Type B pancreatic cell (in vitro differentiated cells): ENCODE results near the gene VSTM5. TPM values are rescaled to one million over a fixed set of nuclear protein-coding genes. Genes with fewer than 3 reads are reported as not detected.

ENCODE experiments used
- DNase-seq: peaks from one replicate; pipeline ENCODE4 v3.0.0; 2021; ENCODE audit warnings: mixed read lengths; ENCODE audit not compliant: unreplicated experiment; ENCODE audit errors: extremely low spot score
- H3K27ac Mint-ChIP-seq: 2 replicates; pipeline ENCODE4 v1.8.0; 2021; ENCODE audit warnings: mild to moderate bottlenecking, mixed read lengths
- H3K27me3 Mint-ChIP-seq: 2 replicates; pipeline ENCODE4 v1.8.0; 2021; ENCODE audit warnings: mixed read lengths
- H3K36me3 Mint-ChIP-seq: 2 replicates; pipeline ENCODE4 v1.8.0; 2021; ENCODE audit warnings: mixed read lengths
- H3K4me1 Mint-ChIP-seq: one replicate; pipeline ENCODE4 v1.8.0; 2021; ENCODE audit warnings: mixed read lengths; ENCODE audit not compliant: unreplicated experiment
- H3K4me3 Mint-ChIP-seq: 2 replicates; pipeline ENCODE4 v1.8.0; 2021; ENCODE audit warnings: mild to moderate bottlenecking, mixed read lengths
- H3K9me3 Mint-ChIP-seq: 2 replicates; pipeline ENCODE4 v1.8.0; 2021; ENCODE audit warnings: mixed read lengths
- total RNA-seq: library from RNA; stranded (reverse); gene quantifications from 2 replicates; pipeline ENCODE4 v1.2.1, GENCODE V29; 2021; ENCODE audit warnings: low replicate concordance
- TF ChIP-seq, protein P1 (sequence below): fragments of 200-600 bp; sonication (generic); conservative IDR thresholded peaks from 2 replicates; pipeline ENCODE4 v1.5.0; 2021; ENCODE audit warnings: antibody characterized with exemption, mild to moderate bottlenecking

Gene VSTM5
- total RNA-seq, 1 donor from 2014 or later = not detected

DNA sequence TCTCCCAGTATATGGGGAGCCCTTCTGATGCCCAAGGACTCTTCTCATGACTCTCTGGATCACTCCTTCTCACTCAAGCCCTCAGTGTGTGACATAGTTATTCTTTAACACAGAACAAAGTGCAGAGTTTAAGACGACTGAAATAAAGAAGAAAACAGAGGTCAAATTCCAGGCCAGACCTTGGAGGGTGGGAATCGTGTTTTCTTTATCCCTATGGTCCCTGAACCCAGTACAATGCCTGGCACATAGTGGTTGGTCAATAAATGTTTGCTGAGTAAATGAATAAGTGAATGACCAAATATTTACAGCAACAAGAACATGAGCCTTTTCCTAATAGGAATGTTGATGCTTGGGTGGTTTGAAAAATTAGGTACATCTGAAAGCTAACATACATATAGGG lies 28.8 kb downstream of the VSTM5 start:
- no peaks in the 10 kb centered on the region for H3K9me3 Mint-ChIP-seq
- peaks cover 17% of the 10 kb centered on the region for H3K4me1 Mint-ChIP-seq
- DNase-seq = no peak
- H3K36me3 Mint-ChIP-seq = peaks cover 9% of the 10 kb centered on the region
- no peaks in the 10 kb centered on the region for H3K27me3 Mint-ChIP-seq
- no peak overlapping the region for H3K4me3 Mint-ChIP-seq
- no peak overlapping the region for H3K27ac Mint-ChIP-seq
- TF ChIP-seq, protein P1, sequence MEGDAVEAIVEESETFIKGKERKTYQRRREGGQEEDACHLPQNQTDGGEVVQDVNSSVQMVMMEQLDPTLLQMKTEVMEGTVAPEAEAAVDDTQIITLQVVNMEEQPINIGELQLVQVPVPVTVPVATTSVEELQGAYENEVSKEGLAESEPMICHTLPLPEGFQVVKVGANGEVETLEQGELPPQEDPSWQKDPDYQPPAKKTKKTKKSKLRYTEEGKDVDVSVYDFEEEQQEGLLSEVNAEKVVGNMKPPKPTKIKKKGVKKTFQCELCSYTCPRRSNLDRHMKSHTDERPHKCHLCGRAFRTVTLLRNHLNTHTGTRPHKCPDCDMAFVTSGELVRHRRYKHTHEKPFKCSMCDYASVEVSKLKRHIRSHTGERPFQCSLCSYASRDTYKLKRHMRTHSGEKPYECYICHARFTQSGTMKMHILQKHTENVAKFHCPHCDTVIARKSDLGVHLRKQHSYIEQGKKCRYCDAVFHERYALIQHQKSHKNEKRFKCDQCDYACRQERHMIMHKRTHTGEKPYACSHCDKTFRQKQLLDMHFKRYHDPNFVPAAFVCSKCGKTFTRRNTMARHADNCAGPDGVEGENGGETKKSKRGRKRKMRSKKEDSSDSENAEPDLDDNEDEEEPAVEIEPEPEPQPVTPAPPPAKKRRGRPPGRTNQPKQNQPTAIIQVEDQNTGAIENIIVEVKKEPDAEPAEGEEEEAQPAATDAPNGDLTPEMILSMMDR = no peak

GRCh38 chr11:93820847-93821246 lies 29.6 kb downstream of the VSTM5 start:
- no peaks in the 10 kb centered on the region for H3K9me3 Mint-ChIP-seq
- no peak for DNase-seq
- no peaks in the 10 kb centered on the region for H3K27me3 Mint-ChIP-seq
- peaks cover 17% of the 10 kb centered on the region for H3K4me1 Mint-ChIP-seq
- H3K4me3 Mint-ChIP-seq = no peak overlapping the region
- TF ChIP-seq, protein P1 = no peak
- H3K27ac Mint-ChIP-seq = no peak overlapping the region
- H3K36me3 Mint-ChIP-seq = peaks cover 12% of the 10 kb centered on the region

DNA sequence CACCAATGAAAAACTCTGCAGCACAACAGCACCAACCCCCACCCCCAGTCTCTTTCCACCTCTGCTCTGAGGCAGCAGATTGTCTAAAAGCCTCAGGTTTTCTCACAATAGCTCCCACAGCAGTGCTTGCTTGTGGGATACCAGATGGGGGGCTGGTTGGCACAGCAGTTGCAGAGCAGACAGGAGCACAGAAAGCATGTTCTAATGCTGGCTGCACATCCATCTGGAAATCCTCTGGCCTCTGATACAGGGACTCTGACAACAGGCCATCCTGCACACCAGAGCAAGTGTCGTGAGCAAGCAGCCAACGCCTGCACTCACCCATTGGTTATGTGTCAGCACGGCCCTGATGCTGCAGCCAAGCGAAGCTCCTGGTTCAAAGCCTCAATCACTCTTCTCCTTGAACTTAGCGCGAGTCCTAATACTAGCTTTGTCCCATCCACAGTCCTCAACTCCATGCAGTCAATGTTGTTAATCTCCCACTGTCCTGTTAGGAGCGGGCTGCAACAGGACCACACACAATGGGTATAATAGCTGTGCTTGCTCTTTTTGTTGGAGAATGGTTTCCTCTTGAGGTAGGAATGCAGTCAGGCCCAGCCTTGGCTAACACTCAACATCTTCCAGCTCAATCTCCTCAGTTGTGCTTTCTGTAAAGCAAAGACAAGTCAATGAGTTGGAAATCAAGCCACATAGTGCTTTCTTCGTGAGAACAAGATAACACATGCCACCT lies 30.3 kb downstream of the VSTM5 start:
- H3K27ac Mint-ChIP-seq = no peak overlapping the region
- H3K9me3 Mint-ChIP-seq = no peaks in the 10 kb centered on the region
- H3K27me3 Mint-ChIP-seq = no peaks in the 10 kb centered on the region
- H3K36me3 Mint-ChIP-seq = peaks cover 16% of the 10 kb centered on the region
- H3K4me1 Mint-ChIP-seq = peaks cover 17% of the 10 kb centered on the region
- TF ChIP-seq, protein P1 = no peak
- H3K4me3 Mint-ChIP-seq = no peak overlapping the region
- DNase-seq = no peak

GRCh38 chr11:93817426-93818348 lies 32.7 kb downstream of the VSTM5 start:
- H3K36me3 Mint-ChIP-seq = peaks cover 32% of the 10 kb centered on the region
- peaks cover 17% of the 10 kb centered on the region for H3K4me1 Mint-ChIP-seq
- TF ChIP-seq, protein P1 = no peak
- no peak overlapping the region for H3K4me3 Mint-ChIP-seq
- no peaks in the 10 kb centered on the region for H3K9me3 Mint-ChIP-seq
- H3K27ac Mint-ChIP-seq = peak overlapping the region; percentile 7
- no peak for DNase-seq
- no peaks in the 10 kb centered on the region for H3K27me3 Mint-ChIP-seq

DNA sequence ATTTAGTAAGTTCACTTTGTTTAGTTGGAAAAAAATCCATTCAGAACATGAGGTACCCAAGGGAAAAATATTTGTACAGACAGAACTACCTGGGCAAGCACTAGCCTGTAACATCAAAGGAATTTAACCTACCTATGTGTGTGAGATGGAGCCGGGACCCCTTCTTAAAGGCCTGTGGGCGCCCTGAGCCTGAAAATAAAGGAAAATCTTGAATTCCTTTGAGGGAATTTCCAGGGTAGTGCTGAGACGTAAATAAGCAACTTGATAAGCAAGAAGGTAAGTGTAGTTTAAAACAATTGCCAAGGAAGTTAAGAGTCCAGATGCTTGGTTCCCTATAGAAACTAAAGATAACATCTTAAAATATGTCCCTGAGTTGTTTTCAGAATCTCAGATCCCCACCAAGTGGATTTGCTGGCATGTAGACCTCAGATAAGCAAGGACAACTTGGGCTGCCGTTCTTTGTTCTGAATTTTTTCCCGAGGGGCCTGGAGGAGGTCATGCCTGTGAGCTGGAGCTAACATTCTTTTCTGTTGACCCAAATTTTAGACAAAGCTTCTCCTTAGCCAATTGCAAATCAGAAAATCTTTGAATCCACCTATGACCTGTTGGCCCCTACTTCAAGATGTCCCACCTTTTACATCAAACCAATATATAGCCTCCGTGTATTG lies 35.3 kb downstream of the VSTM5 start:
- Mint-ChIP-seq H3K27me3 (no peaks in the 10 kb centered on the region), H3K4me1 (peaks cover 17% of the 10 kb centered on the region), H3K27ac (no peak overlapping the region), H3K36me3 (peaks cover 45% of the 10 kb centered on the region), H3K9me3 (no peaks in the 10 kb centered on the region), H3K4me3 (no peak overlapping the region)
- no peak for DNase-seq
- TF ChIP-seq, protein P1 = no peak
